HL-60/S4 (cell line): ENCODE measurements around the gene FTO.

ENCODE experiments used
- in situ Hi-C: fragments of 300-500 bp; cut with MboI; formaldehyde crosslinking; loops from 2 replicates; pipeline ENCODE4 v1.14.3; 2022; ENCODE audit warnings: low sequenced_read_pairs

FTO gene

GRCh38 chr16:54031107-54031760, 327.3 kb downstream of the FTO start:
- in situ Hi-C loops = no loop called here

- in situ Hi-C loops = no loop called here
Measured at GRCh38 chr16:54033747-54034146, 329.8 kb downstream of the FTO start.

GRCh38 chr16:54034684-54035083, 330.7 kb downstream of the FTO start:
- in situ Hi-C loops = no loop called here

- in situ Hi-C loops = no loop called here
Measured at GRCh38 chr16:54040480-54040879, 336.5 kb downstream of the FTO start.

GRCh38 chr16:54040975-54041374, 337.0 kb downstream of the FTO start:
- in situ Hi-C loops = no loop called here

GRCh38 chr16:54048586-54049495, 344.9 kb downstream of the FTO start:
- in situ Hi-C loops = no loop called here

- in situ Hi-C loops = no loop called here
Measured at GRCh38 chr16:54049591-54050458, 345.9 kb downstream of the FTO start.

- in situ Hi-C loops = no loop called here
Measured at GRCh38 chr16:54050459-54051210, 346.7 kb downstream of the FTO start.

- in situ Hi-C loops = no loop called here
Measured at GRCh38 chr16:54051821-54052220, 347.9 kb downstream of the FTO start.

GRCh38 chr16:54052271-54052670, 348.3 kb downstream of the FTO start:
- in situ Hi-C loops = no loop called here

GRCh38 chr16:54053891-54054820, 350.2 kb downstream of the FTO start:
- in situ Hi-C loops = no loop called here

- in situ Hi-C loops = no loop called here
Measured at GRCh38 chr16:54055191-54055590, 351.2 kb downstream of the FTO start.

- in situ Hi-C loops = no loop called here
Measured at GRCh38 chr16:54055864-54056263, 351.9 kb downstream of the FTO start.

GRCh38 chr16:54056921-54057320, 353.0 kb downstream of the FTO start:
- in situ Hi-C loops = no loop called here

- in situ Hi-C loops = no loop called here
Measured at GRCh38 chr16:54059319-54059718, 355.4 kb downstream of the FTO start.

- in situ Hi-C loops = no loop called here
Measured at GRCh38 chr16:54060599-54061421, 356.9 kb downstream of the FTO start.

GRCh38 chr16:54061454-54061853, 357.5 kb downstream of the FTO start:
- in situ Hi-C loops = no loop called here

- in situ Hi-C loops = no loop called here
Measured at GRCh38 chr16:54062361-54063278, 358.7 kb downstream of the FTO start.
